Progenitor cell of endocrine pancreas (in vitro differentiated cells): ENCODE data around the gene BPI. TPM values are rescaled to one million over a fixed set of nuclear protein-coding genes. Genes with fewer than 3 reads are reported as not detected.

Source experiments
- DNase-seq: peaks from one replicate; pipeline ENCODE4 v3.0.0; 2021; ENCODE audit warnings: low spot score; ENCODE audit not compliant: unreplicated experiment
- H3K27ac Mint-ChIP-seq: 2 replicates; pipeline ENCODE4 v1.8.0; 2021; ENCODE audit warnings: mild to moderate bottlenecking, moderate library complexity, mixed read lengths
- H3K27me3 Mint-ChIP-seq: 2 replicates; pipeline ENCODE4 v1.8.0; 2021; ENCODE audit warnings: mixed read lengths
- H3K36me3 Mint-ChIP-seq: 2 replicates; pipeline ENCODE4 v1.8.0; 2022; ENCODE audit warnings: mixed read lengths; ENCODE audit not compliant: insufficient read depth
- H3K4me1 Mint-ChIP-seq: 2 replicates; pipeline ENCODE4 v1.8.0; 2021; ENCODE audit warnings: low read depth, mixed read lengths
- H3K4me3 Mint-ChIP-seq: 2 replicates; pipeline ENCODE4 v1.8.0; 2021; ENCODE audit warnings: low read depth, mild to moderate bottlenecking, moderate library complexity, mixed read lengths
- H3K9me3 Mint-ChIP-seq: 2 replicates; pipeline ENCODE4 v1.8.0; 2021; ENCODE audit warnings: low read depth, mixed read lengths
- CTCF ChIP-seq: fragments of 200-600 bp; sonication (generic); IDR thresholded peaks from one replicate; pipeline ENCODE4 v1.5.0; 2021; ENCODE audit warnings: antibody characterized with exemption, mild to moderate bottlenecking; ENCODE audit not compliant: unreplicated experiment
- total RNA-seq: library from RNA; stranded (reverse); gene quantifications from 2 replicates; pipeline ENCODE4 v1.2.1, GENCODE V29; 2021

The BPI gene
- total RNA-seq, 1 donor from 2014 or later, result not detected

DNA sequence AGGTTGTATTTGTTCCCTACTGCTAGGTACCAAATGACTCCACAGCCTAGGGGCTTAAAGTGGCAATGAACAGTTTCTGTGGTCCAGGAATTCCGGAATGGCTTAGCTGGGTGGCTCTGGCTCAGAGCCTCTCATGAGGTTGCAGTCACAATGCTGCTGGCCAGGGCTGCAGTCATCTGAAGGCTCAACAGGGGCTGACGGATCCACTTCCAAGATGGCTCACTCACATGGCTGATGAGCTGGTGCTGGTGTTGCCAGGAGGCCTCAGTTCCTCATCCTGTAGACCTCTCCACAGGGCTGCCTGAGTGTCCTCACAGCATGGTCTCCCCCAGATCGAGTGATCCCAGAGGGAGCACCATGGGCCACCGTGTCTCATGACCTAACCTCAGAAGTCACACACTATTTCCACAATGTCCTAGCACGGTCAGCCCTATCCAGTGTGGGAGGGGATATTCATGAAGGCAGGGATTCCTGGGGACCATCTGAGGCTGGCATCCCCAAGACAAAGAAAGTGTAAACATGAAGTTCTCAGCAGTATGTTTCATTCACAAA lies 19.0 kb upstream of the BPI start:
- no peak for TF ChIP-seq CTCF
- Mint-ChIP-seq H3K27me3 (no peaks in the 10 kb centered on the region), H3K9me3 (no peaks in the 10 kb centered on the region), H3K4me3 (no peak overlapping the region), H3K27ac (no peak overlapping the region), H3K4me1 (peaks cover 9% of the 10 kb centered on the region), H3K36me3 (no peaks in the 10 kb centered on the region)
- DNase-seq, result no peak

- H3K27ac Mint-ChIP-seq, result peak overlapping the region; percentile 58
- no peak overlapping the region for H3K4me3 Mint-ChIP-seq
- H3K36me3 Mint-ChIP-seq, result no peaks in the 10 kb centered on the region
- peaks cover 13% of the 10 kb centered on the region for H3K4me1 Mint-ChIP-seq
- no peaks in the 10 kb centered on the region for H3K27me3 Mint-ChIP-seq
- TF ChIP-seq CTCF, result no peak
- DNase-seq, result no peak
- no peaks in the 10 kb centered on the region for H3K9me3 Mint-ChIP-seq
These were observed 17.1 kb upstream of the BPI start for GRCh38 chr20:38286586-38287531.

GRCh38 chr20:38290829-38291814 lies 12.8 kb upstream of the BPI start:
- H3K4me1 Mint-ChIP-seq, result peaks cover 23% of the 10 kb centered on the region
- no peaks in the 10 kb centered on the region for H3K27me3 Mint-ChIP-seq
- no peaks in the 10 kb centered on the region for H3K36me3 Mint-ChIP-seq
- no peak overlapping the region for H3K4me3 Mint-ChIP-seq
- H3K9me3 Mint-ChIP-seq, result no peaks in the 10 kb centered on the region
- no peak for DNase-seq
- peak; percentile 51 for TF ChIP-seq CTCF
- H3K27ac Mint-ChIP-seq, result peak overlapping the region; percentile 71

GRCh38 chr20:38291966-38292365 lies 12.0 kb upstream of the BPI start:
- no peaks in the 10 kb centered on the region for H3K27me3 Mint-ChIP-seq
- no peak for TF ChIP-seq CTCF
- no peak overlapping the region for H3K4me3 Mint-ChIP-seq
- no peak for DNase-seq
- H3K9me3 Mint-ChIP-seq, result no peaks in the 10 kb centered on the region
- H3K36me3 Mint-ChIP-seq, result no peaks in the 10 kb centered on the region
- peaks cover 18% of the 10 kb centered on the region for H3K4me1 Mint-ChIP-seq
- H3K27ac Mint-ChIP-seq, result no peak overlapping the region
